ENCODE data around the gene IFI35.
"Not testable (repeated sequence)": the region's sequence is repeated elsewhere in the genome, so short reads cannot be mapped to it uniquely, and the experiment has no call there.

DNA sequence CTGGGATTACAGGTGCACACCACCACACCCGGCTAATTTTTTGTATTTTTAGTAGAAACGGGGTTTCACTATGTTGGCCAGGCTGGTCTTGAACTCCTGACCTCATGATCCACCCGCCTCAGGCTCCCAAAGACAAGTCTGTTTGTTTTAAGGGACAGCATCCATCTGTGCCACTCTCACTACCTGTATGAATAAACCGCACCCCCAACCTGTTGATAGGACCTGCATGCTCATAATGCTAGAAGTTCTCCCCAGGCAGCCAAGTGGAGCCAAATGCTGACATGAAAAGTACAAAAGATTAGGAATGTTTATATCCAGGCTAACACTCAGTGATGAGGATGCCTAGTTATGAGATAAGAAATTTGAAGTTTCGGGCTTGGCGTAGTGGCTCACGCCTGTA, 46.4 kb downstream of the IFI35 start:
- not testable (repeated sequence) for TF ChIP-seq FOXP4 (CRISPR knock-in tag; IDR thresholded peaks at IDR 0.05); IRF1 (CRISPR knock-in tag; IDR thresholded peaks at IDR 0.05); SP1 (CRISPR knock-in tag; conservative IDR thresholded peaks at IDR 0.05); ZNF219 (CRISPR knock-in tag; IDR thresholded peaks at IDR 0.05; ENCODE audit: borderline replicate concordance); NR2C2 (CRISPR knock-in tag; IDR thresholded peaks at IDR 0.05); ELF4 (CRISPR knock-in tag; IDR thresholded peaks at IDR 0.05; ENCODE audit: low read depth)
- TF ChIP-seq, protein P1, sequence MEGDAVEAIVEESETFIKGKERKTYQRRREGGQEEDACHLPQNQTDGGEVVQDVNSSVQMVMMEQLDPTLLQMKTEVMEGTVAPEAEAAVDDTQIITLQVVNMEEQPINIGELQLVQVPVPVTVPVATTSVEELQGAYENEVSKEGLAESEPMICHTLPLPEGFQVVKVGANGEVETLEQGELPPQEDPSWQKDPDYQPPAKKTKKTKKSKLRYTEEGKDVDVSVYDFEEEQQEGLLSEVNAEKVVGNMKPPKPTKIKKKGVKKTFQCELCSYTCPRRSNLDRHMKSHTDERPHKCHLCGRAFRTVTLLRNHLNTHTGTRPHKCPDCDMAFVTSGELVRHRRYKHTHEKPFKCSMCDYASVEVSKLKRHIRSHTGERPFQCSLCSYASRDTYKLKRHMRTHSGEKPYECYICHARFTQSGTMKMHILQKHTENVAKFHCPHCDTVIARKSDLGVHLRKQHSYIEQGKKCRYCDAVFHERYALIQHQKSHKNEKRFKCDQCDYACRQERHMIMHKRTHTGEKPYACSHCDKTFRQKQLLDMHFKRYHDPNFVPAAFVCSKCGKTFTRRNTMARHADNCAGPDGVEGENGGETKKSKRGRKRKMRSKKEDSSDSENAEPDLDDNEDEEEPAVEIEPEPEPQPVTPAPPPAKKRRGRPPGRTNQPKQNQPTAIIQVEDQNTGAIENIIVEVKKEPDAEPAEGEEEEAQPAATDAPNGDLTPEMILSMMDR (IDR thresholded peaks at IDR 0.05): not testable (repeated sequence)
- TF ChIP-seq, protein P2, sequence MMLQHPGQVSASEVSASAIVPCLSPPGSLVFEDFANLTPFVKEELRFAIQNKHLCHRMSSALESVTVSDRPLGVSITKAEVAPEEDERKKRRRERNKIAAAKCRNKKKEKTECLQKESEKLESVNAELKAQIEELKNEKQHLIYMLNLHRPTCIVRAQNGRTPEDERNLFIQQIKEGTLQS (CRISPR knock-in tag; conservative IDR thresholded peaks at IDR 0.05): not testable (repeated sequence)

Data from WTC11 (cell line).